ENCODE results near the gene TTLL8.

The TTLL8 gene

GRCh38 chr22:50084614-50085021, 26.5 kb upstream of the TTLL8 start:
- H3K4me3 ChIP-seq (ENCODE audit: low read length) = no peak overlapping the region
- DNase-seq (ENCODE audit: low read depth, low spot score) = no peak

- no peak for DNase-seq (ENCODE audit: low read depth, low spot score)
- H3K4me3 ChIP-seq (ENCODE audit: low read length) = no peak overlapping the region
Measured at GRCh38 chr22:50084080-50084477, 26.0 kb upstream of the TTLL8 start.

DNA sequence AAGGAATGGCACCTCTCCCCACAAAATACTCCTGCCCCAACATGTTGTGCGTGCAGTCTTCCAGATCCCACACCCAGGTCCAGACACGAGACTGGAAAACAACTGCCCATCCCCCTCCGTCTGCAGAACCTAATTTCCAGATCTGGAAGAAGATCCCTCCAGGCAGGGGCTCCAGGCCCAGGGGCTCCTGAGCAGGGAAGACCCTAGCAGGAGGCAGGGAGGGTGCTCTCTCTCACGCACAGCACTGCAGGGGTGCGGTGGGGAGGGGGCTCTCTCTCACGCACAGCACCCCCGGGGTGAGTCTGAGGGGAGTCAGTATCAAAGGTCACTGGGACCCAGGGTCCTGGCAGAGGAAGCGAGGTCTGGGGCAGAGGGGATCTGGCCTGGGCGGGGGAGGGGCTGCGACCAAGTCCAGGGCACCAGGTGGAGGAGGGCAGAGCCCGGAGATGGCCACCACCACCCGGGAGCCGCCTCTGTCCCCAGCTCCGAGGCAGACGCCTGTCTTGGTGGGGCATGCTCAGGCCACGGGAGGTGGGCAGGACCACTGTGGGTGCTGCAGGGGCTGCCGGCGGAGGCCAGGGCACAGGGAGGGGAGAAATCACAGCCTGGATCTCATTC, 25.5 kb upstream of the TTLL8 start:
- DNase-seq (ENCODE audit: low read depth, low spot score) = no peak
- H3K4me3 ChIP-seq (ENCODE audit: low read length) = no peak overlapping the region

- H3K4me3 ChIP-seq (ENCODE audit: low read length) = no peak overlapping the region
- DNase-seq (ENCODE audit: low read depth, low spot score) = no peak
Measured at GRCh38 chr22:50082961-50083461, 24.9 kb upstream of the TTLL8 start.

GRCh38 chr22:50082197-50082715, 24.2 kb upstream of the TTLL8 start:
- DNase-seq (ENCODE audit: low read depth, low spot score) = no peak
- no peak overlapping the region for H3K4me3 ChIP-seq (ENCODE audit: low read length)

DNA sequence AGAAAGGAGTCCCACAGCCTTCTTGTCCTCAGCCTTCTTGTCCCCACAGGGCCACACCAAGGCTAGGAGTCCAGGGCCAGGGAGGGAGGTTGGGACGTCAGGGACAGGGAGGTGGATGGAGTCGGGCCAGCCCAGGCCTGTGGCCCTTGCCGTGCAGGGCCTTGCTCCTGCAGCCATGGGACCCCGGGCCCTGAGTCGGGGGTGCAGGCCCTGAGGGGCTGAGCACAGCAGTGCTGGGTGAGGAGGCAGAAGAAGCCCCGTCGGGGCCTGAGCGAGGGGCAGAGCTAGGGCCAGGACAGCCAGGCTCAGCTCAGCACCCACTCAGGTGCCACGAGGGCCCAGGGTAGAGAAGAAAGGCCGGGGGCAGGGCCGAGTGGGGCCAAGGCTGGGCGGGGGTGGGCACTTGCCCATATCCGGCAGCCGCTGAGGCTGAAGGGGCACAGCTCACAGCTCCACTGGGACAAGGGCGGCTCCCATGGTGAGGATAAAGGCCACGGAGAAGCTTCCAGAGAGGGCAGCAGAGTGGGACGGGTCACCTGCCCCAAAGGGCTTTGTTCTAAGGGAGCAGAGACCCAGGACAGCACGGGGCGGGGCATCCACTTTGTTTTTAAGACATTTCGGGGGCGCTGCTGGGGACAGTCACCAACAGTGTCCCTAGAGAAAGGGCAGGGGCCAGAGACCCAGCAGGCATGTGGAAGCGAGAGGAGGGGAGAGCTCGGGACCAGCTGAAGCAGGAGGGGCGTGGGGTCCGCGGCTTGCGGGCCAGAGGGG, 23.5 kb upstream of the TTLL8 start:
- H3K4me3 ChIP-seq (ENCODE audit: low read length) = no peak overlapping the region
- no peak for DNase-seq (ENCODE audit: low read depth, low spot score)

DNA sequence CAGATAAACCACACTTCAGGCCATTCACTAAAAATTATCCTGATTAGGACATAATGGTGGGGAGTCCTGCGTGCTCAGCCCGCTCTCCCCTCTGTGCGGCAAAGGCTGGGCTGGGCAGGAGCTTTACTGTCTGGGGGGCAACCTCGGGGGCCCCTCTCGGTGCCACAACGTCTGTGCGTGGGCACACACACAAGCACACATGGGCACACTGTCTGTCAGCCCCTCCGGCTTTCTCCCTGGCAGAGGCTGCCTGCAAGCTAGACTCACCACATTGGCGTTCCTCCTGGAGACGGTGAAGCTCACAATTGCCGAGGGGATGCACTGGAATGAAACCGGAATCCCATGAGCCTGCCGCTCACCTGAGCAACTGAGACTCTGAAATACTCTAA, 22.0 kb upstream of the TTLL8 start:
- H3K4me3 ChIP-seq (ENCODE audit: low read length) = no peak overlapping the region
- DNase-seq (ENCODE audit: low read depth, low spot score) = no peak

- no peak for DNase-seq (ENCODE audit: low read depth, low spot score)
- no peak overlapping the region for H3K4me3 ChIP-seq (ENCODE audit: low read length)
Measured at GRCh38 chr22:50078761-50079160, 20.7 kb upstream of the TTLL8 start.

DNA sequence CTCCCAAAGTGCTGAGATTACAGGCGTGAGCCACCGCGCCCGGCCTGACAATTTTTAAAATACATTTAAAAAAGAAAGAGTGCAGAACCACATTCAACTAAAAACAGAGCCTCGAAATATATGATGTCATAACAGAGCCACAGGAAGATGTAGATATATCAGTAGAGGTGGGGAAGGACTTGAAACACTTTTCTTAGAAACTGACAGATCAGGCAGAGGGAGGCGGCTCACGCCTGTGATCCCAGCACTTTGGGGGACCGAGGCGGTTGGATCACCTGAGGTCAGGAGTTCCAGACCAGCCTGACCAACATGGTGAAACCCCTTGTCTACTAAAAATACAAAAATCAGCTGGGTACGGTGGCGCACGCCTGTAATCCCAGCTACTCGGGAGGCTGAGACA, 20.1 kb upstream of the TTLL8 start:
- DNase-seq (ENCODE audit: low read depth, low spot score) = no peak
- H3K4me3 ChIP-seq (ENCODE audit: low read length) = no peak overlapping the region

DNA sequence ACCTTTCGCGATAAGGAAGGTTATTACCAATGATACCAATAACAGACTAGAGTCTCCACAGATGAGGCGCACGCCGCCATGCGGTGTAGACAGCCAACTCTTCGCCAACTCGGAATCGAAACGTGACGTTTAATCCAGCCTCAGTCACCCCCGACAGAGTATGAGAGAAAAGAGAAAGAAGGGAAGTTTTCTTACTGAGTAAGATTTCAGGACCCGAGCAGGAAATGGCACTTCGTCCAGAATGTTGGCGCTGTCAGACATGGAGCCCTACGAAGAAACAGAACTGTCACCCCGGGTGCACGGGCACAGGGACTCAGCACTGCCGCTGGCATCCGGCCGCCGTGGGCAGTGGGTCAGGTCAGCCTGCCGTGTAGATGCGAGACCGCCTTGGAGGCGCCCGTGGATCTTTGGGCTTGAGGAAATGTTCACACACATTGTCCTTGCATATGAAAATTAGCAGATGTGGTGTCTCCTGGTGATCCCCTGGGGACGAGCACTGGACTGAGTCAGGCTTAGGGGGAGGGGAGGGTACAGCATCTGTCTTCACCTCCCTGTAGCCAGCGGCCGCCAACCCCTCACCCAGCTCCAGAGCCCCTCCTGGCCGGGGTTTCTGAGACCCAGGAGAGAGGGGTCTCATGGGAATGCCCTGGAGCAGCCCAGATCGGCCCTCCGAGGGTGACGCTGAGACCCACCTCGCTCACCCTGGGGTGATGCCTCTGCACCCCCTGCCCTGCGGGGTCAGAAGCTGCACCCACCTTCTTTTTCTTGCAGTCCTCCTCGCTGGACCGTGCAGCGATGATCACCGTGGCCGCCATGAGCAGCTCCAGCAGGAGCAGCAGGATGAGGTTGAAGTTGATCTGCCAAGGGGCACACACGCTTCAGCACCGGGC, 18.8 kb upstream of the TTLL8 start:
- DNase-seq (ENCODE audit: low read depth, low spot score) = no peak
- H3K4me3 ChIP-seq (ENCODE audit: low read length) = no peak overlapping the region

- no peak overlapping the region for H3K4me3 ChIP-seq (ENCODE audit: low read length)
- DNase-seq (ENCODE audit: low read depth, low spot score) = peak; percentile 3
Measured at GRCh38 chr22:50074551-50075530, 16.7 kb upstream of the TTLL8 start.

GRCh38 chr22:50074056-50074455, 16.0 kb upstream of the TTLL8 start:
- no peak overlapping the region for H3K4me3 ChIP-seq (ENCODE audit: low read length)
- no peak for DNase-seq (ENCODE audit: low read depth, low spot score)

- no peak for DNase-seq (ENCODE audit: low read depth, low spot score)
- H3K4me3 ChIP-seq (ENCODE audit: low read length) = no peak overlapping the region
Measured at GRCh38 chr22:50072714-50073538, 14.8 kb upstream of the TTLL8 start.

GRCh38 chr22:50072167-50072555, 14.1 kb upstream of the TTLL8 start:
- no peak for DNase-seq (ENCODE audit: low read depth, low spot score)
- H3K4me3 ChIP-seq (ENCODE audit: low read length) = no peak overlapping the region

GRCh38 chr22:50071432-50072166, 13.5 kb upstream of the TTLL8 start:
- DNase-seq (ENCODE audit: low read depth, low spot score) = no peak

DNA sequence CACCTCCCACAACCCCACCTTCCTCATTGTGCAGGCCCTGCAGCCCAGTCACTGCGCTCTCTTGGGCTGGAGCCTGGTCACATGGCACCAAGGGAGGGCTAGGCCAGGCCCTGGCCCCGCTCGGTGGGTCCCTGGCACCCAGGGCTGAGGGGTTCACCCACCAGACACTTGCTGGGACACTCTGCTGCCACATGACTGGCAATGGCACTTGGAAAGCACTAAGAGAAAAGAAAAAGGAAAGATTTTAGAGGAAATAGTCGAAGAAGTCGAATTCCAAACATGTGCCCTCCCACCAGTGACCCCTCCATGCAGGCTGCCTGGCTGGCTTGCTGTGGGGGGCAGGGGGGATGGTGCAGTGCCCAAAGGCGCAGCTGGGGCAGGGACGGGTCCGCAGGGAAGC, 12.3 kb upstream of the TTLL8 start:
- DNase-seq (ENCODE audit: low read depth, low spot score) = no peak
- no peak overlapping the region for H3K4me3 ChIP-seq (ENCODE audit: low read length)

More at GRCh38 chr22:50071432-50072166, 13.5 kb upstream of the TTLL8 start:
- H3K4me3 ChIP-seq (ENCODE audit: low read length) = no peak overlapping the region

GRCh38 chr22:50068096-50068495, 10.0 kb upstream of the TTLL8 start:
- H3K4me3 ChIP-seq (ENCODE audit: low read length) = no peak overlapping the region
- DNase-seq (ENCODE audit: low read depth, low spot score) = no peak
